Caco-2 (cell line): ENCODE data around the gene DNAH7. TPM values are rescaled to one million over a fixed set of nuclear protein-coding genes. Genes with fewer than 3 reads are reported as not detected.

Experiments
- BruUV-seq: library from RNA; stranded (reverse); fragments of 400-500 nt; replicated peaks from 2 replicates; lab custom pipeline; 2021; lab: Mats Ljungman, UMichigan
- CTCF ChIA-PET: fragments of 300-600 bp; sonication (Branson Sonifier 250); formaldehyde crosslinking; loops from one replicate; lab custom pipeline; 2022; ENCODE audit warnings: antibody characterized with exemption; lab: Charles Lee
- POLR2A ChIA-PET: fragments of 300-600 bp; sonication (Branson Sonifier 250); formaldehyde crosslinking; loops from one replicate; lab custom pipeline; 2022; ENCODE audit warnings: antibody characterized with exemption; lab: Charles Lee
- DNase-seq, 2 experiments: peaks; one replicate each; pipeline versions ENCODE4 v3.0.0 to v3.0.0-alpha.2; 2020 to 2022
- H3K27me3 ChIP-seq: replicated peaks from 2 replicates; pipeline ENCODE4 v1.6.0; 2011; ENCODE audit warnings: low read length; ENCODE audit not compliant: control insufficient read depth, insufficient read depth
- H3K36me3 ChIP-seq: 2 replicates; pipeline ENCODE4 v1.5.1; 2011; ENCODE audit warnings: low read length; ENCODE audit not compliant: control insufficient read depth, insufficient read depth
- H3K4me1 ChIP-seq: fragments of 250-450 bp; sonication (Bioruptor Pico); 2 replicates; pipeline ENCODE4 v1.5.1; 2020; ENCODE audit warnings: mild to moderate bottlenecking
- H3K4me3 ChIP-seq: 2 replicates; pipeline ENCODE4 v1.5.1; 2011; ENCODE audit warnings: low read depth, mild to moderate bottlenecking, control low read depth, low read length
- H3K9me3 ChIP-seq: fragments of 250-450 bp; sonication (Bioruptor Pico); 2 replicates; pipeline ENCODE4 v1.5.1; 2020; ENCODE audit warnings: mild to moderate bottlenecking, moderate library complexity
- H3K27ac Mint-ChIP-seq: one replicate; pipeline ENCODE4 v1.8.0; 2022; ENCODE audit warnings: mixed read lengths; ENCODE audit not compliant: unreplicated experiment
- H3K27me3 Mint-ChIP-seq: one replicate; pipeline ENCODE4 v1.8.0; 2022; ENCODE audit warnings: mixed read lengths; ENCODE audit not compliant: insufficient read depth, unreplicated experiment
- H3K36me3 Mint-ChIP-seq: one replicate; pipeline ENCODE4 v1.8.0; 2022; ENCODE audit warnings: mild to moderate bottlenecking, mixed read lengths; ENCODE audit not compliant: insufficient read depth, unreplicated experiment
- H3K4me1 Mint-ChIP-seq: one replicate; pipeline ENCODE4 v1.8.0; 2022; ENCODE audit warnings: low read depth, mixed read lengths; ENCODE audit not compliant: unreplicated experiment
- H3K4me3 Mint-ChIP-seq: one replicate; pipeline ENCODE4 v1.8.0; 2022; ENCODE audit warnings: mild to moderate bottlenecking, moderate library complexity, mixed read lengths; ENCODE audit not compliant: unreplicated experiment
- H3K9me3 Mint-ChIP-seq: one replicate; pipeline ENCODE4 v1.8.0; 2022; ENCODE audit warnings: mixed read lengths; ENCODE audit not compliant: unreplicated experiment
- intact Hi-C: fragments of 100-400 bp; cut with micrococcal nuclease; formaldehyde crosslinking; loops from one replicate; pipeline ENCODE4 v1.10.0; 2022; ENCODE audit not compliant: unreplicated experiment
- total RNA-seq: library from RNA; stranded (reverse); gene quantifications from 2 replicates; pipeline ENCODE4 v1.2.3, GENCODE V29; 2022
- TF ChIP-seq, protein P1 (sequence below), 2 experiments: fragments of 200-600 bp in 1 of 2; IDR thresholded peaks; 1 replicate in 1 of 2; 2 replicates in 1 of 2; pipeline versions ENCODE4 v1.5.1 to v1.8.0; 2011 to 2022; ENCODE audit warnings: antibody characterized with exemption in 1 of 2, control low read depth in 1 of 2, inconsistent platforms in 1 of 2, low read depth in 1 of 2, low read length in 1 of 2, mild to moderate bottlenecking in 1 of 2, moderate library complexity in 1 of 2; ENCODE audit not compliant: insufficient read depth in 1 of 2, severe bottlenecking in 1 of 2, unreplicated experiment in 1 of 2

Gene DNAH7
- total RNA-seq, 1 experiment from 2014 or later: 0.16 TPM

GRCh38 chr2:195727106-195727505 is 341.5 kb downstream of the DNAH7 start:
- Histone ChIP-seq H3K4me1 (no peaks in the 10 kb centered on the region), H3K9me3 (no peaks in the 10 kb centered on the region), H3K27me3 (no peaks in the 10 kb centered on the region), H3K4me3 (no peak overlapping the region), H3K36me3 (no peaks in the 10 kb centered on the region)
- Mint-ChIP-seq H3K9me3 (no peaks in the 10 kb centered on the region), H3K36me3 (peaks cover 12% of the 10 kb centered on the region), H3K4me3 (no peak overlapping the region), H3K4me1 (no peaks in the 10 kb centered on the region), H3K27ac (no peak overlapping the region), H3K27me3 (no peaks in the 10 kb centered on the region)
- POLR2A ChIA-PET: no interaction called here
- TF ChIP-seq, protein P1, sequence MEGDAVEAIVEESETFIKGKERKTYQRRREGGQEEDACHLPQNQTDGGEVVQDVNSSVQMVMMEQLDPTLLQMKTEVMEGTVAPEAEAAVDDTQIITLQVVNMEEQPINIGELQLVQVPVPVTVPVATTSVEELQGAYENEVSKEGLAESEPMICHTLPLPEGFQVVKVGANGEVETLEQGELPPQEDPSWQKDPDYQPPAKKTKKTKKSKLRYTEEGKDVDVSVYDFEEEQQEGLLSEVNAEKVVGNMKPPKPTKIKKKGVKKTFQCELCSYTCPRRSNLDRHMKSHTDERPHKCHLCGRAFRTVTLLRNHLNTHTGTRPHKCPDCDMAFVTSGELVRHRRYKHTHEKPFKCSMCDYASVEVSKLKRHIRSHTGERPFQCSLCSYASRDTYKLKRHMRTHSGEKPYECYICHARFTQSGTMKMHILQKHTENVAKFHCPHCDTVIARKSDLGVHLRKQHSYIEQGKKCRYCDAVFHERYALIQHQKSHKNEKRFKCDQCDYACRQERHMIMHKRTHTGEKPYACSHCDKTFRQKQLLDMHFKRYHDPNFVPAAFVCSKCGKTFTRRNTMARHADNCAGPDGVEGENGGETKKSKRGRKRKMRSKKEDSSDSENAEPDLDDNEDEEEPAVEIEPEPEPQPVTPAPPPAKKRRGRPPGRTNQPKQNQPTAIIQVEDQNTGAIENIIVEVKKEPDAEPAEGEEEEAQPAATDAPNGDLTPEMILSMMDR (IDR thresholded peaks at IDR 0.05; ENCODE audit: insufficient read depth in 1 of 2, low read depth in 1 of 2, low read length in 1 of 2, severe bottlenecking in 1 of 2, unreplicated experiment in 1 of 2): no peak
- intact Hi-C loops: no loop called here
- no peak for DNase-seq
- CTCF ChIA-PET: interaction anchor here (1.0 kb wide), 1 partner anchor 70 kb away, joined by 5 read pairs; the partner anchor contains the start of gene SLC39A10
- BruUV-seq: no TSS peak

DNA sequence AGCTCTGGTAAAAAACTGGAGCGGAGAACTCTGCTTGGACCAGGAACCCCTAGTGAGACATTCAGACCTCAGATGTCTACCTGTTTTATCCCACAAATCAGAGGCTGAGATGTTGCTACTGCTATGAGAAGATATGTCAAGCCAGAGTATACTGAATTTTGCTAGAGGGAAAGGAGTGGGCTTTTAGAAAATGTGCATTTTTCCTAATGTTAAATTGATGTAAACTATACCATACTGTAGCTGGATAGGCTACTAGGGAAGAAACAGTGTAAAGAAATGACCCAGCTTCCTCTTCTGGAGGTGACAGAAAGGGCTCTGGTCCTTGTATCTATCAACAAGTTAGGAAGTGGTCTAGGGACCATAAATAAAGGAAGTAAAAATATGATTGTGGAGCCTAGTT is 346.6 kb downstream of the DNAH7 start:
- H3K4me3 ChIP-seq: no peak overlapping the region
- BruUV-seq: no TSS peak
- H3K9me3 ChIP-seq: no peaks in the 10 kb centered on the region
- no peaks in the 10 kb centered on the region for H3K36me3 ChIP-seq
- TF ChIP-seq, protein P1 (IDR thresholded peaks at IDR 0.05; ENCODE audit: insufficient read depth in 1 of 2, low read depth in 1 of 2, low read length in 1 of 2, severe bottlenecking in 1 of 2, unreplicated experiment in 1 of 2): no peak
- ChIA-PET POLR2A (no interaction called here), CTCF (no interaction called here)
- Mint-ChIP-seq H3K4me3 (no peak overlapping the region), H3K27ac (no peak overlapping the region), H3K4me1 (no peaks in the 10 kb centered on the region), H3K27me3 (no peaks in the 10 kb centered on the region), H3K36me3 (peaks cover 12% of the 10 kb centered on the region), H3K9me3 (no peaks in the 10 kb centered on the region)
- H3K4me1 ChIP-seq: no peaks in the 10 kb centered on the region
- no peak for DNase-seq
- intact Hi-C loops: no loop called here
- H3K27me3 ChIP-seq: no peaks in the 10 kb centered on the region

DNA sequence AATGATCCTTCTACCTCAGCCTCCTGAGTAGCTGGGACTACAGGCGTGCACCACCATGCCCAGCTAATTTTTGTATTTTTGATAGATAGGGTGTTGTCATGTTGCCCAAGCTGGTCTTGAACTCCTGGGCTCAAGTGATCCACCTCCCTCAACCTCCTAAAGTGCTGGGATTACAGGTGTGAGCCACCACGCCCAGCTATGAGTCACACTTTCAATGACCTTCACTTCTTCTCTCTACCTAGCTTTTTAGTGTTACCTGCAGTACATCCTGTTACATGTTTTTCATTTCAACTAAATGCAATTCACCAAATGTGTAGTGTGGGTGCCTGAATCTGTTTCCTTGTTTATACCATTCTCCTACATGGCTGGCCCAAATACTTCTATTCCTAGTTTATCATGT is 347.6 kb downstream of the DNAH7 start:
- Histone ChIP-seq H3K27me3 (no peaks in the 10 kb centered on the region), H3K4me3 (no peak overlapping the region), H3K9me3 (no peaks in the 10 kb centered on the region), H3K4me1 (no peaks in the 10 kb centered on the region), H3K36me3 (no peaks in the 10 kb centered on the region)
- peaks cover 12% of the 10 kb centered on the region for H3K36me3 Mint-ChIP-seq
- POLR2A ChIA-PET: no interaction called here
- no peaks in the 10 kb centered on the region for H3K4me1 Mint-ChIP-seq
- TF ChIP-seq, protein P1 (IDR thresholded peaks at IDR 0.05; ENCODE audit: insufficient read depth in 1 of 2, low read depth in 1 of 2, low read length in 1 of 2, severe bottlenecking in 1 of 2, unreplicated experiment in 1 of 2): no peak
- BruUV-seq: no TSS peak
- CTCF ChIA-PET: no interaction called here
- intact Hi-C loops: no loop called here
- H3K9me3 Mint-ChIP-seq: no peaks in the 10 kb centered on the region
- no peak overlapping the region for H3K4me3 Mint-ChIP-seq
- H3K27ac Mint-ChIP-seq: no peak overlapping the region
- no peaks in the 10 kb centered on the region for H3K27me3 Mint-ChIP-seq
- no peak for DNase-seq
